ENCODE measurements around the gene EPB41.

EPB41 gene

DNA sequence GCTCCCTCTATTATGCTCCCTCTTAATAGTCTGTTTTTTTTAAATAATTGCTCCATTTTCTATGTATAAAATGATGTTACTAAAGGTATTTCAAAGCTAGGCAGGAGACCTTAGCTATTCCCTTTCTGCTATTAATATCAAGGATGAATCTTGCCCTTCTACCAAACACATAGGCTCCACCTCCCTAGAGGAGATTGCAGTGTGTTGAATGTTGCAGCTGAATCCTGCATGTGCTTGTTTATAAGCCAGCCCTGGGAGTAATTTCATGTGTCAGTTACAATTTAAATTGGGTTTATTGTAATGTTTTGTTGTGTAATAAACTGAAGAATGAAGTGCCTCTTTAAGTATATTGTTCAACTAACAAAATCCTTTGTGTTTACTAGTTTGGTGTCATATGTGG lies 143.3 kb downstream of the EPB41 start:
- TF ChIP-seq POLR2AphosphoS5 (IDR thresholded peaks at IDR 0.05; ENCODE audit: low read depth, low read length) (no peak), SIN3A (IDR thresholded peaks at IDR 0.05; ENCODE audit: borderline replicate concordance, insufficient read depth, low read length) (no peak), FOXP2 (optimal IDR thresholded peaks at IDR 0.05; ENCODE audit: borderline replicate concordance, extremely low read depth, extremely low read length, insufficient read depth) (no peak), TAF1 (IDR thresholded peaks at IDR 0.05; ENCODE audit: borderline replicate concordance, insufficient read depth, low read length) (no peak)
- TF ChIP-seq, protein P1, sequence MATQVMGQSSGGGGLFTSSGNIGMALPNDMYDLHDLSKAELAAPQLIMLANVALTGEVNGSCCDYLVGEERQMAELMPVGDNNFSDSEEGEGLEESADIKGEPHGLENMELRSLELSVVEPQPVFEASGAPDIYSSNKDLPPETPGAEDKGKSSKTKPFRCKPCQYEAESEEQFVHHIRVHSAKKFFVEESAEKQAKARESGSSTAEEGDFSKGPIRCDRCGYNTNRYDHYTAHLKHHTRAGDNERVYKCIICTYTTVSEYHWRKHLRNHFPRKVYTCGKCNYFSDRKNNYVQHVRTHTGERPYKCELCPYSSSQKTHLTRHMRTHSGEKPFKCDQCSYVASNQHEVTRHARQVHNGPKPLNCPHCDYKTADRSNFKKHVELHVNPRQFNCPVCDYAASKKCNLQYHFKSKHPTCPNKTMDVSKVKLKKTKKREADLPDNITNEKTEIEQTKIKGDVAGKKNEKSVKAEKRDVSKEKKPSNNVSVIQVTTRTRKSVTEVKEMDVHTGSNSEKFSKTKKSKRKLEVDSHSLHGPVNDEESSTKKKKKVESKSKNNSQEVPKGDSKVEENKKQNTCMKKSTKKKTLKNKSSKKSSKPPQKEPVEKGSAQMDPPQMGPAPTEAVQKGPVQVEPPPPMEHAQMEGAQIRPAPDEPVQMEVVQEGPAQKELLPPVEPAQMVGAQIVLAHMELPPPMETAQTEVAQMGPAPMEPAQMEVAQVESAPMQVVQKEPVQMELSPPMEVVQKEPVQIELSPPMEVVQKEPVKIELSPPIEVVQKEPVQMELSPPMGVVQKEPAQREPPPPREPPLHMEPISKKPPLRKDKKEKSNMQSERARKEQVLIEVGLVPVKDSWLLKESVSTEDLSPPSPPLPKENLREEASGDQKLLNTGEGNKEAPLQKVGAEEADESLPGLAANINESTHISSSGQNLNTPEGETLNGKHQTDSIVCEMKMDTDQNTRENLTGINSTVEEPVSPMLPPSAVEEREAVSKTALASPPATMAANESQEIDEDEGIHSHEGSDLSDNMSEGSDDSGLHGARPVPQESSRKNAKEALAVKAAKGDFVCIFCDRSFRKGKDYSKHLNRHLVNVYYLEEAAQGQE (IDR thresholded peaks at IDR 0.05; ENCODE audit: insufficient read depth in 1 of 2, low read depth in 2 of 2, low read length in 2 of 2), result no peak

DNA sequence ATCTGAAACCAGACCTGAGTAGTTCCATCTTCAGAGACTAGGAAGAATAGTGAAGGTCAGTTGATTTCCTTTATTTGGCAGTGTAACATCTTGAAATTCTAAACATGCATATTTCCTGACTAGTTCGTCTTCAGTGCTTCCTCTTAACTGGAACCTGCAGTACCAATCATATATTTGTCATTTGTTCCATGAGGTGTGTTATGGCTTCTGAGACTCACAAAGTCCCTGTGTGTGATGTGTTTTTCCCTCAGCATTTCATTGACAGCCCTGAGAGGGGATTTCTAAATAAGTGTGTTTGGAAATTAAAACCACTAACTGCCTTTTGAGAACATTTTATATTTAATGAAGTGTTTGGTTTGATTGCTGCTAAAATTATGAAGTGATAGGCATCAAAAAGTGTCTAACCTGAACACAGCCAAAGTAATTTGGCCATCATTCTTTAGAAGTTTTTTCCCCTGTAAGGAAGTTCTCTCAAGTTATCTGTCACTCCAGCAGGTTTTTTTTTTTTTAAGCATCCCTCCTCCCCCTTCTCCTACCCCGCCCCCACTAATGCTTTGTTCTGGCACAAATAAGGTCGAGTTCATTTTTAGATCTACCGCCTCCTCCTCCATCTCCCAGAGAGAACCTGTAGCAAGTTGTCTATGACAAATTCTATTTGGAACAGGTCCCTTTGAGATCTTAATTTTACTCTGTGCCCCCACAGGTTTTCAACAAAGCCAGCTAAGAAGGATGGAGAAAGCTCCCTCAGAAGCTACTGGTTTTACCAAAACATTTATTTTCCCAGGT lies 148.0 kb downstream of the EPB41 start:
- TF ChIP-seq POLR2AphosphoS5 (IDR thresholded peaks at IDR 0.05; ENCODE audit: low read depth, low read length), result no peak

DNA sequence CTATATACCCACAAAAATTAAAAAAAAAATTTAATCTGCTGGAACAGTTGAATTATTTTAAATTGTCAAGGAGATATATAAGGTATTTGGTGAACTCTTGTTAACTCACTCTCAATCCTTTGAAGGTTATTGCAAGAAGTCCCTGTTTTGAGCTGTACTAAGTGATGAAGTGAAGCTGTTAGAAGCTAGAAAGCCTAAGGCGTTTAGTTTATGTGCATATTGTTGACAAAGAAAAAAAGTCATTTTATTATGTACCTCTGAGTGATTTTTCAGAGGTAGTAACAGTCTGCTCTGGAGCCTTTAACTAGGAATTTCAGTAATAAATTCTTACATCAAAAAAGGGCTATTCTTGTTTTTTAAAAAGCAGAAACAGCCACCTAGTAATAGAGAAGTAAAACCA lies 149.7 kb downstream of the EPB41 start:
- TF ChIP-seq, protein P1 (IDR thresholded peaks at IDR 0.05; ENCODE audit: insufficient read depth in 1 of 2, low read depth in 2 of 2, low read length in 2 of 2), result no peak
- TF ChIP-seq FOXP2 (optimal IDR thresholded peaks at IDR 0.05; ENCODE audit: borderline replicate concordance, extremely low read depth, extremely low read length, insufficient read depth) (no peak), POLR2AphosphoS5 (IDR thresholded peaks at IDR 0.05; ENCODE audit: low read depth, low read length) (no peak), SIN3A (IDR thresholded peaks at IDR 0.05; ENCODE audit: borderline replicate concordance, insufficient read depth, low read length) (no peak), TAF1 (IDR thresholded peaks at IDR 0.05; ENCODE audit: borderline replicate concordance, insufficient read depth, low read length) (no peak)

DNA sequence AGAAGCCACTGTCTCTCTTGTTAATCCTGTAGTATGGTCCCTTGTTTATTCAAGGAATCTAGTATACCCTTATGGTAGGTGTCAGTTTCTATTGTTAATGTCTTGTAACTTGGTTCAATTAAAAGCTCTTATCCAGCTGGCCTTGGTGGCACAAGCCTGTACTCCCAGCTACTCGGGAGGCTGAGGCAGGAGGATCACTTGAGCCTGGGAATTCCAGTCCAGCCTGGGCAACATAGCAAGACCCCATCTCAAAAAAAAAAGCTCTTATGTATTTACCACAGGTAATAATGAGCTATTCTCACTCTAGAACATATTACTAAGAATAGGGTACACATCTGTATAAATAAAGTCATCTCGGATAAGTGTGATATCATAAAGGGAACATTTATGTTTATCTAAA lies 162.8 kb downstream of the EPB41 start:
- no peak for TF ChIP-seq SIN3A (IDR thresholded peaks at IDR 0.05; ENCODE audit: borderline replicate concordance, insufficient read depth, low read length)
- no peak for TF ChIP-seq TAF1 (IDR thresholded peaks at IDR 0.05; ENCODE audit: borderline replicate concordance, insufficient read depth, low read length)
- no peak for TF ChIP-seq FOXP2 (optimal IDR thresholded peaks at IDR 0.05; ENCODE audit: borderline replicate concordance, extremely low read depth, extremely low read length, insufficient read depth)
- TF ChIP-seq POLR2AphosphoS5 (IDR thresholded peaks at IDR 0.05; ENCODE audit: low read depth, low read length), result no peak
- TF ChIP-seq, protein P1 (IDR thresholded peaks at IDR 0.05; ENCODE audit: insufficient read depth in 1 of 2, low read depth in 2 of 2, low read length in 2 of 2), result no peak

DNA sequence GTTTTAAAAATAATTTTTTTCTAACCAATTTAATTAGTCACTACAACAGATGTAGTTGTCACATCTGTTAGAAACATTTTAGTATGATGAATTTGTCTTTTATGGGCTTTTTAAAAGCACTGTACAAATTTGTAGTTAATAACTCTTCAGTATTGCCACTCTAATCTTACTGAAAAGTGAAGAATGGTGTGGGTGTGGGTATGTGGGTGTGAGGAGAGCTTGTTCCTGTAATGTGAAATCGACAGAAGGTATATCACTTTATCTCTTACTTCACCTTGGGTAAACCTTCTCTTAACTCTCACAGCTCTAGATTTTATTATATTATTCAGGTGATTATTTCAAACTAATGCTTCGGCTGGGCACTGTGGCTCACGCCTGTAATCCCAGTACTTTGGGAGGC lies 166.8 kb downstream of the EPB41 start:
- no peak for TF ChIP-seq SIN3A (IDR thresholded peaks at IDR 0.05; ENCODE audit: borderline replicate concordance, insufficient read depth, low read length)
- TF ChIP-seq TAF1 (IDR thresholded peaks at IDR 0.05; ENCODE audit: borderline replicate concordance, insufficient read depth, low read length), result no peak
- no peak for TF ChIP-seq POLR2AphosphoS5 (IDR thresholded peaks at IDR 0.05; ENCODE audit: low read depth, low read length)
- no peak for TF ChIP-seq FOXP2 (optimal IDR thresholded peaks at IDR 0.05; ENCODE audit: borderline replicate concordance, extremely low read depth, extremely low read length, insufficient read depth)
- TF ChIP-seq, protein P1 (IDR thresholded peaks at IDR 0.05; ENCODE audit: insufficient read depth in 1 of 2, low read depth in 2 of 2, low read length in 2 of 2), result no peak
